Right atrium auricular region (tissue), 2 donors: ENCODE data around the gene USE1. TPM values are rescaled to one million over a fixed set of nuclear protein-coding genes. Genes with fewer than 3 reads are reported as not detected.

Experiments used
- DNase-seq: peaks from one replicate; pipeline ENCODE4 v3.0.0-alpha.2; 2019; ENCODE audit warnings: low spot score
- H3K27ac ChIP-seq, 2 donors: fragments of 200-600 bp; sonication (generic); 1 replicate in 1 of 2; 2 replicates in 1 of 2; pipeline ENCODE4 v1.5.1; 2016 to 2019
- H3K27me3 ChIP-seq, 2 donors: fragments of 200-600 bp; sonication (generic); one replicate each; pipeline versions ENCODE4 v1.5.1 to v1.6.0; 2017 to 2019
- H3K36me3 ChIP-seq: fragments of 200-600 bp; sonication (generic); one replicate; pipeline ENCODE4 v1.5.1; 2016
- H3K4me1 ChIP-seq, 2 donors: fragments of 200-600 bp; sonication (generic); one replicate each; pipeline versions ENCODE4 v1.5.1 to v1.6.0; 2017 to 2019
- H3K4me3 ChIP-seq, 2 donors: fragments of 200-600 bp; sonication (generic); 1 replicate in 1 of 2; 2 replicates in 1 of 2; pipeline ENCODE4 v1.5.1; 2017 to 2019; ENCODE audit warnings: mild to moderate bottlenecking in 1 of 2, moderate library complexity in 1 of 2
- H3K9me3 ChIP-seq, 2 donors: fragments of 200-600 bp; sonication (generic); one replicate each; pipeline ENCODE4 v1.5.1; 2019
- total RNA-seq, 2 donors: library from RNA; depleted of rRNA; stranded (reverse); fragments of >200 nt; gene quantifications; one replicate each; pipeline ENCODE4 v1.1.0, GENCODE V29; 2016
- TF ChIP-seq, protein P1 (sequence below), 2 donors: fragments of 200-600 bp; sonication (generic); IDR thresholded peaks; one replicate each; pipeline ENCODE4 v1.5.1; 2019; ENCODE audit warnings: antibody characterized with exemption in 2 of 2

Gene USE1
- total RNA-seq, 2 donors from 2014 or later = 17.5 to 18.4 TPM

- no peak for DNase-seq
- Histone ChIP-seq H3K36me3 (peaks cover 34% of the 10 kb centered on the region), H3K4me3 (peak overlapping the region; percentile 54 to 68), H3K27ac (peak overlapping the region; percentile 84 to 92), H3K4me1 (peaks cover 0 to 12% of the 10 kb centered on the region in 2 donors), H3K9me3 (no peaks in the 10 kb centered on the region), H3K27me3 (no peaks in the 10 kb centered on the region)
- TF ChIP-seq, protein P1, sequence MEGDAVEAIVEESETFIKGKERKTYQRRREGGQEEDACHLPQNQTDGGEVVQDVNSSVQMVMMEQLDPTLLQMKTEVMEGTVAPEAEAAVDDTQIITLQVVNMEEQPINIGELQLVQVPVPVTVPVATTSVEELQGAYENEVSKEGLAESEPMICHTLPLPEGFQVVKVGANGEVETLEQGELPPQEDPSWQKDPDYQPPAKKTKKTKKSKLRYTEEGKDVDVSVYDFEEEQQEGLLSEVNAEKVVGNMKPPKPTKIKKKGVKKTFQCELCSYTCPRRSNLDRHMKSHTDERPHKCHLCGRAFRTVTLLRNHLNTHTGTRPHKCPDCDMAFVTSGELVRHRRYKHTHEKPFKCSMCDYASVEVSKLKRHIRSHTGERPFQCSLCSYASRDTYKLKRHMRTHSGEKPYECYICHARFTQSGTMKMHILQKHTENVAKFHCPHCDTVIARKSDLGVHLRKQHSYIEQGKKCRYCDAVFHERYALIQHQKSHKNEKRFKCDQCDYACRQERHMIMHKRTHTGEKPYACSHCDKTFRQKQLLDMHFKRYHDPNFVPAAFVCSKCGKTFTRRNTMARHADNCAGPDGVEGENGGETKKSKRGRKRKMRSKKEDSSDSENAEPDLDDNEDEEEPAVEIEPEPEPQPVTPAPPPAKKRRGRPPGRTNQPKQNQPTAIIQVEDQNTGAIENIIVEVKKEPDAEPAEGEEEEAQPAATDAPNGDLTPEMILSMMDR (IDR thresholded peaks at IDR 0.05) = no peak
These were observed 540 bp upstream of the USE1 start for GRCh38 chr19:17214508-17215126.

- H3K4me3 ChIP-seq = peak overlapping the region in 1 of 2 donors; percentile 68
These were observed 1.0 kb downstream of the USE1 start for GRCh38 chr19:17216058-17216670.

GRCh38 chr19:17219286-17219685 is 4.1 kb downstream of the USE1 start:
- Histone ChIP-seq H3K9me3 (no peaks in the 10 kb centered on the region), H3K4me1 (peaks cover 0 to 17% of the 10 kb centered on the region in 2 donors), H3K27ac (no peak overlapping the region), H3K27me3 (no peaks in the 10 kb centered on the region), H3K4me3 (no peak overlapping the region), H3K36me3 (peaks cover 18% of the 10 kb centered on the region)
- DNase-seq = no peak
- TF ChIP-seq, protein P1 (IDR thresholded peaks at IDR 0.05) = no peak

More at GRCh38 chr19:17216058-17216670, 1.0 kb downstream of the USE1 start:
- peak overlapping the region; percentile 84 to 92 for H3K27ac ChIP-seq
- H3K36me3 ChIP-seq = peaks cover 34% of the 10 kb centered on the region
- no peaks in the 10 kb centered on the region for H3K9me3 ChIP-seq
- H3K4me1 ChIP-seq = peaks cover 0 to 17% of the 10 kb centered on the region in 2 donors
- TF ChIP-seq, protein P1 (IDR thresholded peaks at IDR 0.05) = no peak
- no peak for DNase-seq
- no peaks in the 10 kb centered on the region for H3K27me3 ChIP-seq

- H3K36me3 ChIP-seq = peaks cover 18% of the 10 kb centered on the region
- H3K27ac ChIP-seq = no peak overlapping the region
- H3K27me3 ChIP-seq = no peaks in the 10 kb centered on the region
- no peaks in the 10 kb centered on the region for H3K9me3 ChIP-seq
- peaks cover 0 to 12% of the 10 kb centered on the region in 2 donors for H3K4me1 ChIP-seq
- H3K4me3 ChIP-seq = no peak overlapping the region
- DNase-seq = peak; percentile 75
- TF ChIP-seq, protein P1 (IDR thresholded peaks at IDR 0.05) = no peak
These were observed 5.1 kb downstream of the USE1 start for GRCh38 chr19:17220207-17220758.

DNA sequence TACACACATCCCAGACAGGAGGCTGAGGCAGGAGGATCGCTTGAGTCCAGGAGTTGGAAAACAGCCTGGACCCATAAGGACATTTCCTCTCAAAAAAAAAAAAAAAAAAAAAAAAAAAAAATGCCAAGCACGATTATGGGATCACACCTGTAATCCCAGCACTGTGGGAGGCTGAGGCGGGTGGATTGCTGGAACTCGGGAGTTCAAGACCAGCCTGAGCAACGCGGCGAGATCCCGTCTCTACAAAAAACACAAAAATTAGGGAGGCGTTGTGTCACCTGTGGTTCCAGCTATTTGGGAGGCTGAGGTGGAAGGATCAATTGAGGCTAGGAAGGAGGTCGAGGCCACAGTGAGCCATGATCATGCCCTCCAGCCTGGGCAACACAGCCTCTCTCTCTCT is 9.9 kb downstream of the USE1 start:
- Histone ChIP-seq H3K36me3 (no peaks in the 10 kb centered on the region), H3K27ac (no peak overlapping the region), H3K27me3 (no peaks in the 10 kb centered on the region), H3K4me3 (no peak overlapping the region), H3K4me1 (peaks cover 0 to 22% of the 10 kb centered on the region in 2 donors), H3K9me3 (no peaks in the 10 kb centered on the region)
- no peak for DNase-seq
- TF ChIP-seq, protein P1 (IDR thresholded peaks at IDR 0.05) = no peak
